MCF 10A (cell line): ENCODE results near the gene LSMEM2. TPM values are rescaled to one million over a fixed set of nuclear protein-coding genes. Genes with fewer than 3 reads are reported as not detected.

Source experiments
- BruUV-seq: library from RNA; stranded (reverse); fragments of 400-500 nt; replicated peaks from 2 replicates; lab custom pipeline; 2021; lab: Mats Ljungman, UMichigan
- CTCF ChIA-PET: fragments of 300-600 bp; sonication (Branson Sonifier 250); formaldehyde crosslinking; extraction: SDS; loops from one replicate; lab custom pipeline; 2021; ENCODE audit warnings: antibody characterized with exemption, inconsistent platforms; lab: Yijun Ruan, JAX
- POLR2A ChIA-PET: fragments of 300-600, 350-650 bp; sonication (Branson Sonifier 250); formaldehyde crosslinking; extraction: SDS; loops from one replicate; lab custom pipeline; 2020; ENCODE audit warnings: antibody characterized with exemption, inconsistent platforms; lab: Yijun Ruan, JAX
- DNase-seq: peaks from one replicate; pipeline ENCODE4 v3.0.0-alpha.2; 2018; ENCODE audit not compliant: unreplicated experiment
- H3K27ac Mint-ChIP-seq: one replicate; pipeline ENCODE4 v1.8.0; 2022; ENCODE audit warnings: mild to moderate bottlenecking, low read depth, mixed read lengths; ENCODE audit not compliant: unreplicated experiment
- H3K27me3 Mint-ChIP-seq: one replicate; pipeline ENCODE4 v1.8.0; 2022; ENCODE audit warnings: mixed read lengths; ENCODE audit not compliant: insufficient read depth, unreplicated experiment
- H3K36me3 Mint-ChIP-seq: one replicate; pipeline ENCODE4 v1.8.0; 2022; ENCODE audit warnings: mild to moderate bottlenecking, moderate library complexity, mixed read lengths; ENCODE audit not compliant: insufficient read depth, unreplicated experiment
- H3K4me1 Mint-ChIP-seq: one replicate; pipeline ENCODE4 v1.8.0; 2022; ENCODE audit warnings: mixed read lengths; ENCODE audit not compliant: insufficient read depth, unreplicated experiment
- H3K4me3 Mint-ChIP-seq: one replicate; pipeline ENCODE4 v1.8.0; 2022; ENCODE audit warnings: mild to moderate bottlenecking, moderate library complexity, mixed read lengths; ENCODE audit not compliant: unreplicated experiment
- H3K9me3 Mint-ChIP-seq: one replicate; pipeline ENCODE4 v1.8.0; 2022; ENCODE audit warnings: mixed read lengths; ENCODE audit not compliant: unreplicated experiment
- CTCF ChIP-seq: fragments of 200-600 bp; IDR thresholded peaks from one replicate; pipeline ENCODE4 v1.8.0; 2022; ENCODE audit warnings: antibody characterized with exemption, mild to moderate bottlenecking; ENCODE audit not compliant: unreplicated experiment
- intact Hi-C: fragments of 100-400 bp; cut with micrococcal nuclease; formaldehyde crosslinking; loops from 2 replicates; pipeline ENCODE4 v1.14.1; 2022
- total RNA-seq: library from RNA; stranded (reverse); gene quantifications from 2 replicates; pipeline ENCODE4 v1.2.3, GENCODE V29; 2022

The LSMEM2 gene
- total RNA-seq, 1 experiment from 2014 or later, result not detected

DNA sequence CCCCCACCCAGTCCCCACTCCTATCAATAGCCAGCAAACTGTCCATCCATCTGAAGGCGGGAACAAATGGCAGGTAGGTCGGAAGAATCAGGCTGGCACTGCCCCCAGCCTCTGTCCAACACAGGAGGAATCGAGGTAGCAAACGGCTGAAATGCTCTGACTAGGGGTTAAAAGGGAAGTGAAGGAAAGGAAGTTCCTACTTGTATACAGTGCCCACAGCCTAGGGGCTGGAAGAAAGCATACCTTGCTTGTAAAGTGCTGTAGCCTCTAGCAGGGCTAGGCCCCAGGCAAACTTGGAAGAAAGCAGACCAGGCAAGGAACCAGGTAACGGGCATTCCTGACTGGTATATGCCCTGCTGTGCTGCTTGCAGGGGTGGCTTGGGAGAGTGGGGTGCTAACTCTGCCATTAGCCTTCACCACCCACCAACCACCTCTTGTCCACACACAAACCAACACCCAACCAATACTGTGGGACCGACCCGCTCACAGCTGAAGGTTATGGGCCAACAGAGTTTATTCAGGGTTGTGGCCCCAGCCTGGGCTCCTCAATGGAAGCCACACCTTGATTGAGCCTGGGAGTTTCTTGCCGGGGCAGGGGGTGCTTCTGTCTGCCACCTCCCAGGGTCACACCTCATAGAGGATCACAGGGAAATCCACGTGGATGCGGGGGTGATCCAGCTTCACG lies 46.8 kb downstream of the LSMEM2 start:
- Mint-ChIP-seq H3K27me3 (no peaks in the 10 kb centered on the region), H3K36me3 (peaks cover 17% of the 10 kb centered on the region), H3K4me3 (no peak overlapping the region), H3K9me3 (no peaks in the 10 kb centered on the region), H3K27ac (no peak overlapping the region), H3K4me1 (no peaks in the 10 kb centered on the region)
- intact Hi-C loops, result no loop called here
- ChIA-PET CTCF (interaction anchor here (0.7 to 3.9 kb wide), 8 partner anchors 11 to 66 kb away, joined by 3 to 38 read pairs (median 10); partner anchors contain the start of genes IFRD2 and SEMA3B), POLR2A (interaction anchor here (0.9 to 1.2 kb wide), 3 partner anchors 9 to 36 kb away, joined by 3 to 4 read pairs (median 3); no protein-coding TSS in a partner anchor)
- no peak for DNase-seq
- no peak for TF ChIP-seq CTCF
- BruUV-seq, result no TSS peak

GRCh38 chr3:50326182-50326541 lies 47.3 kb downstream of the LSMEM2 start:
- no peak for DNase-seq
- H3K4me1 Mint-ChIP-seq, result no peaks in the 10 kb centered on the region
- H3K4me3 Mint-ChIP-seq, result no peak overlapping the region
- ChIA-PET POLR2A (interaction anchor here (0.9 to 1.2 kb wide), 3 partner anchors 9 to 36 kb away, joined by 3 to 4 read pairs (median 3); no protein-coding TSS in a partner anchor), CTCF (interaction anchor here (0.7 to 1.0 kb wide), 2 partner anchors 21 to 56 kb away, joined by 3 to 5 read pairs; no protein-coding TSS in a partner anchor)
- no TSS peak for BruUV-seq
- no peaks in the 10 kb centered on the region for H3K9me3 Mint-ChIP-seq
- H3K27me3 Mint-ChIP-seq, result no peaks in the 10 kb centered on the region
- H3K27ac Mint-ChIP-seq, result no peak overlapping the region
- intact Hi-C loops, result no loop called here
- no peak for TF ChIP-seq CTCF
- H3K36me3 Mint-ChIP-seq, result peaks cover 17% of the 10 kb centered on the region

DNA sequence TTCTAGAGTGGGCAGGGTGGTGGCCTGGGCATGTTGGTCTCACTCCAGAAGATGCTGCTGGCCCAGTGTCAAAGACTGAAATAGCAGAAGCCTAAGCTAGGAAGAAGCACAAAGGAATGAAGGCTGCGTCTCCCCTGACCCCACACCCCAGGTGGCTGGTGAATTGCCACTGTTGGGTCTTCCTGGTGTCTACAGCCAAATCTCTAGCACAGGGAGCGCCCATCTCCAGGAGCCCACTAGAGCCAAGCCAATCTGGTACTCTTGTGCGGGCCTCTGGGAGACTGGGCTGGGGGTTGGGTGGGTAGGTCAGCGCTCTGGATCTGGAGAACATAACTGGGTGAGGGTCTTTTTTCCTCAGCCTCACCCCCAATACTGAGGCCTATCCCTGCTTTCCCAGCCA lies 48.2 kb downstream of the LSMEM2 start:
- ChIA-PET POLR2A (interaction anchor here (1.0 to 3.3 kb wide), 10 partner anchors 8 to 92 kb away, joined by 3 to 58 read pairs (median 14); partner anchors contain the start of genes CYB561D2, GNAI2, HYAL3 and IFRD2), CTCF (interaction anchor here (0.7 to 1.8 kb wide), 4 partner anchors 9 to 50 kb away, joined by 3 to 5 read pairs (median 4); no protein-coding TSS in a partner anchor)
- intact Hi-C loops, result no loop called here
- TF ChIP-seq CTCF, result no peak
- H3K27ac Mint-ChIP-seq, result peak overlapping the region; percentile 90
- no peak for DNase-seq
- BruUV-seq, result no TSS peak
- no peaks in the 10 kb centered on the region for H3K4me1 Mint-ChIP-seq
- no peaks in the 10 kb centered on the region for H3K27me3 Mint-ChIP-seq
- H3K9me3 Mint-ChIP-seq, result no peaks in the 10 kb centered on the region
- H3K4me3 Mint-ChIP-seq, result peak overlapping the region; percentile 86
- peaks cover 23% of the 10 kb centered on the region for H3K36me3 Mint-ChIP-seq

DNA sequence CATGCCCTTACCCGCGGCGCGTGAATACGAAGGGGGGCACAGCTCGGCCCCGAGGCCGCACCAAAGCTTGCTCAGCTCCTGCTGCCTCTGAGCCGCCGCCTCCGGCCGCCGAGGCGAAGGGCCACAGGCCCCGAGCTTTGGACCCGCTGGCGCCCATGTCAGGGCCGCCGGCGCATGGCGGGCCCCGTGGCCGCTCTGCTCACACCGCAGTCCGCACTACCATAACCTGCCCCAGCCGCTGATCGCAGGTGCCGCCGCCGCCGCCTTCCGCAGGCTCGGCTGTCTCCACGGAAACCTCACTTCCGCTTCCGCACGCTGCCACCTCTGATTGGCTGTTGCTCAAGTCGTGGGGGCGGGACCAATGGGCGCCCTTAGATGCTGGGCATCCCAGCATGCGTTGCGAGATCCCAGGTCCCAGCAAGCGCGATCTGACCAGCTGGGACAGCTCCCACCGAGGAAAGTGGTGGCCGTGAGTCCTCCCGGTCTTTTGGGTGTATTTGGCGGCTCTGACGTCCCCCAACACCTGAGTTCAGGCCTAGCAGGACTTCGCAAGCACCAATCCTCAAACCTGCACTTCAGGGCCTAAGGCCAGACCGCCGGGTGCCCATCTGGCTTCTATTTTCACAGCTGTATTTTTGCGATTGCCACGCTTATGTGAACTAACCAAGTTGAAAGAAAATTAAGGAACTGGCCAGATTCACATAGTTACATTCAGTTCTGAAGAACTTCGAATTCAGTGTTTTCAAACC lies 49.2 kb downstream of the LSMEM2 start, which contains the start of gene TUSC2:
TUSC2 (minus strand) TSS at position 281 of the 749 bp plus-strand sequence; CDS start at position 157, 124 bp downstream.
- intact Hi-C loops, result no loop called here
- Mint-ChIP-seq H3K27ac (peak within 1 kb of the TSS; percentile 90), H3K4me3 (peak within 1 kb of the TSS; percentile 86), H3K36me3 (peaks cover 33% of the 10 kb centered on the region), H3K4me1 (no peaks in the 10 kb centered on the region), H3K9me3 (no peaks in the 10 kb centered on the region), H3K27me3 (no peaks in the 10 kb centered on the region)
- ChIA-PET POLR2A (interaction anchor here (0.6 to 3.3 kb wide), 23 partner anchors 9 to 124 kb away, joined by 3 to 58 read pairs (median 4); partner anchors contain the start of genes CYB561D2, GNAI2, HYAL3 and IFRD2), CTCF (interaction anchor here (0.6 to 2.1 kb wide), 8 partner anchors 8 to 62 kb away, joined by 3 to 6 read pairs (median 4); no protein-coding TSS in a partner anchor)
- BruUV-seq, result TSS peak; percentile 86
- no peak for TF ChIP-seq CTCF
- peak; percentile 97 for DNase-seq
